ENCODE data around the gene EMCN. TPM values are rescaled to one million over a fixed set of nuclear protein-coding genes. Genes with fewer than 3 reads are reported as not detected.
"Not testable (repeated sequence)": the region's sequence is repeated elsewhere in the genome, so short reads cannot be mapped to it uniquely, and the experiment has no call there.

Gene EMCN
- total RNA-seq, 1 donor from 2014 or later, result 1.8 TPM

GRCh38 chr4:100391086-100391485 is 126.7 kb downstream of the EMCN start:
- no peak for ATAC-seq
- DNase-seq (ENCODE audit: low spot score), result no peak

GRCh38 chr4:100386270-100386669 is 131.6 kb downstream of the EMCN start:
- ATAC-seq, result no peak
- DNase-seq (ENCODE audit: low spot score), result no peak

GRCh38 chr4:100380401-100380800 is 137.4 kb downstream of the EMCN start:
- DNase-seq (ENCODE audit: low spot score), result not testable (repeated sequence)

GRCh38 chr4:100379583-100380105 is 138.2 kb downstream of the EMCN start:
- DNase-seq (ENCODE audit: low spot score) (no peak), ATAC-seq (no peak)

More at GRCh38 chr4:100380401-100380800, 137.4 kb downstream of the EMCN start:
- ATAC-seq, result not testable (repeated sequence)

- ATAC-seq (no peak), DNase-seq (ENCODE audit: low spot score) (no peak)
Measured at GRCh38 chr4:100372432-100372831, 145.4 kb downstream of the EMCN start.

- ATAC-seq (no peak), DNase-seq (ENCODE audit: low spot score) (no peak)
Measured at GRCh38 chr4:100369871-100370270, 148.0 kb downstream of the EMCN start.

GRCh38 chr4:100367451-100367850 is 150.4 kb downstream of the EMCN start:
- ATAC-seq, result no peak
- no peak for DNase-seq (ENCODE audit: low spot score)

GRCh38 chr4:100366213-100366612 is 151.6 kb downstream of the EMCN start:
- DNase-seq (ENCODE audit: low spot score) (no peak), ATAC-seq (no peak)

GRCh38 chr4:100362366-100362765 is 155.5 kb downstream of the EMCN start:
- ATAC-seq, result no peak
- no peak for DNase-seq (ENCODE audit: low spot score)

- no peak for ATAC-seq
- DNase-seq (ENCODE audit: low spot score), result no peak
Measured at GRCh38 chr4:100361336-100361735, 156.5 kb downstream of the EMCN start.

- ATAC-seq (no peak), DNase-seq (ENCODE audit: low spot score) (no peak)
Measured at GRCh38 chr4:100360211-100360610, 157.6 kb downstream of the EMCN start.

- no peak for DNase-seq (ENCODE audit: low spot score)
- ATAC-seq, result no peak
Measured at GRCh38 chr4:100359441-100359840, 158.4 kb downstream of the EMCN start.

GRCh38 chr4:100357542-100357941 is 160.3 kb downstream of the EMCN start:
- ATAC-seq, result no peak
- DNase-seq (ENCODE audit: low spot score), result no peak

- ATAC-seq, result no peak
- no peak for DNase-seq (ENCODE audit: low spot score)
Measured at GRCh38 chr4:100356172-100356571, 161.7 kb downstream of the EMCN start.

GRCh38 chr4:100352352-100352751 is 165.5 kb downstream of the EMCN start:
- not testable (repeated sequence) for DNase-seq (ENCODE audit: low spot score); ATAC-seq

GRCh38 chr4:100348473-100348872 is 169.3 kb downstream of the EMCN start:
- ATAC-seq (no peak), DNase-seq (ENCODE audit: low spot score) (no peak)

GRCh38 chr4:100347241-100347640 is 170.6 kb downstream of the EMCN start:
- no peak for DNase-seq (ENCODE audit: low spot score)

GRCh38 chr4:100345585-100345984 is 172.2 kb downstream of the EMCN start:
- no peak for DNase-seq (ENCODE audit: low spot score)
- ATAC-seq, result no peak

More at GRCh38 chr4:100347241-100347640, 170.6 kb downstream of the EMCN start:
- ATAC-seq, result no peak

All from left lobe of liver (tissue), 2 donors.